Right renal cortex interstitium (tissue), 3 donors: ENCODE data around the gene PARP16. TPM values are rescaled to one million over a fixed set of nuclear protein-coding genes. Genes with fewer than 3 reads are reported as not detected.

Experiments used
- DNase-seq, 3 donors: peaks; one replicate each; pipeline ENCODE4 v3.0.0-alpha.2; 2013; ENCODE audit warnings: low read depth in 3 of 3, low spot score in 2 of 3
- polyA plus RNA-seq, 3 donors: library from polyadenylated mRNA; unstranded; fragments of 120-200 nt; gene quantifications; one replicate each; pipeline ENCODE4 v1.2.1, GENCODE V29; 2013; ENCODE audit not compliant: insufficient read length in 3 of 3

Gene PARP16
- polyA plus RNA-seq, 3 donors: 15.4 to 18.5 (median 15.6) TPM

- DNase-seq: no peak
These were observed 76.7 kb downstream of the PARP16 start for GRCh38 chr15:65209701-65210643.

GRCh38 chr15:65208647-65209046, 78.0 kb downstream of the PARP16 start:
- DNase-seq: no peak

Other genes with a start within 250 kb of the PARP16 start
- gene SLC51B, start 241.5 kb downstream of the PARP16 start, polyA plus RNA-seq: 10 to 100 TPM; 10.1 to 13.2 (median 11.8) TPM
- 1 to 10 TPM; 5.9 to 7.8 (median 6.5) TPM for gene RASL12, start 218.9 kb downstream of the PARP16 start, polyA plus RNA-seq
- gene KBTBD13, start 210.1 kb downstream of the PARP16 start, polyA plus RNA-seq: under 1 TPM; 0.06 to 0.07 (median 0.07) TPM
- gene UBAP1L, start 171.7 kb downstream of the PARP16 start, polyA plus RNA-seq: 1 to 10 TPM; 2.2 to 3.1 (median 2.6) TPM
- 10 to 100 TPM; 30.1 to 34.4 (median 31.9) TPM for gene PDCD7, start 153.1 kb downstream of the PARP16 start, polyA plus RNA-seq
- 10 to 100 TPM; 68.1 to 81.5 (median 75.1) TPM for gene CLPX, start 101.5 kb downstream of the PARP16 start, polyA plus RNA-seq
- 1 to 10 TPM; 2.8 to 3.3 (median 3.3) TPM for gene CILP, start 75.4 kb downstream of the PARP16 start, polyA plus RNA-seq
- gene RNU5A-1, start 9.2 kb upstream of the PARP16 start, polyA plus RNA-seq: not detected
- gene RNU5B-1, start 17.8 kb upstream of the PARP16 start, polyA plus RNA-seq: not detected
- 1 to 10 TPM; 6.1 to 7.1 (median 6.4) TPM for gene IGDCC3, start 91.1 kb upstream of the PARP16 start, polyA plus RNA-seq
- 10 to 100 TPM; 10.2 to 11.4 (median 10.6) TPM for gene IGDCC4, start 136.1 kb upstream of the PARP16 start, polyA plus RNA-seq
- gene DPP8, start 230.8 kb upstream of the PARP16 start, polyA plus RNA-seq: 10 to 100 TPM; 25.5 to 27.8 (median 26.7) TPM
- 100 to 1,000 TPM; 183 to 199 (median 189) TPM for gene HACD3, start 243.6 kb upstream of the PARP16 start, polyA plus RNA-seq